Dedifferentiated amniotic fluid mesenchymal stem cell (primary cell): ENCODE measurements around the gene SLC25A19.

Experiments
- DNase-seq: peaks from one replicate; pipeline ENCODE4 v3.0.0-alpha.2; 2016; ENCODE audit errors: extremely low spot score

SLC25A19 gene

DNA sequence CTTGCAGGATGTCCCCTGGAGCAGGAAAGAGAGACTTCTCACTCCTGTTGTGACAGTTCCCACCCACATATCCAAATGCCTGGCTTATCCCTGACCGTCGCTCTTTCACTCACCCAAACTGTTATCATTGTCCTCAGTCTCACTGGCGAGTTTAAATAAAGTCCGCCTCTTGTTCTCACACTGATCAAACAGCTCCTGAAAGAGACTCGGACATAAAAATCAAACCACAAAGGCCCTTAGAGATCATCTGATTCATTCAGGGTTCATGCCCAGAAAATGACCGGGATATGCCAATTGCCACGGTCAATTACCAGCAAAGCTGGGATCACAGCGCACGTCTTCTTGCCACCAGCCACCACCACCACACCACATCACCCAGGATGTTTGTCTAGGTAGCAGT is 47.7 kb downstream of the SLC25A19 start:
- no peak for DNase-seq

GRCh38 chr17:75241143-75241430 is 48.1 kb downstream of the SLC25A19 start:
- no peak for DNase-seq

GRCh38 chr17:75240394-75241142 is 48.7 kb downstream of the SLC25A19 start:
- DNase-seq: no peak

DNA sequence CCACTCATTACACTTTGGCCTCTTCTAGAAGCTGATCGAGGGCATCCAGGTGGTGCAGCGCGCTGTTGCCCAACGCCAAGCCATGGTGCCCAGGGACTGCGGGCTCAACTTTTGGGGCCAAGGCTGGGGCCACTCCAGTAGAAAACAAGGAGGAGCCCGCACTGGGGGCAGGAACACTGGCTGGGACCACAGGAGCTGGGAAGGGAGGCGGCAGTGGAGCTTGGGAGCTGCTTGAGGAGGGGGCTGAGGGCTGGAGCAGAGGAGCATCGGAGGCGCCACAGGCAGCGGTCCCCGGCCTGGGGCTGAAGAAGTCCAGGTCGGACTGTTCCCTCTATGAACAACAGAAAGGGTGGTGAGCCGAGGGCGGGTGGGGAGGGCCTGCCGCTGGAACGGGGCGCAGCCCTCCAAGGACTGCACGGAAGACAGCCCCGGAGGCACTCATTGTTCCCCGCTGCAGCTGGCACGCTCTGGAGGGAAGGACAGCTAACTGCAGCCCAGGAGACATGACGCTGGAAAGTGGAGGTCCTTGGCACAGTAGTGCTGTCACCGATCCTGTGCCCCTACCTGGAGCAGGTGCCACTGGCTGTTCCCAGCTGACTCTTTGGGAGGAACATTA is 49.3 kb downstream of the SLC25A19 start:
- no peak for DNase-seq

GRCh38 chr17:75239214-75239613 is 50.0 kb downstream of the SLC25A19 start:
- DNase-seq: no peak

DNA sequence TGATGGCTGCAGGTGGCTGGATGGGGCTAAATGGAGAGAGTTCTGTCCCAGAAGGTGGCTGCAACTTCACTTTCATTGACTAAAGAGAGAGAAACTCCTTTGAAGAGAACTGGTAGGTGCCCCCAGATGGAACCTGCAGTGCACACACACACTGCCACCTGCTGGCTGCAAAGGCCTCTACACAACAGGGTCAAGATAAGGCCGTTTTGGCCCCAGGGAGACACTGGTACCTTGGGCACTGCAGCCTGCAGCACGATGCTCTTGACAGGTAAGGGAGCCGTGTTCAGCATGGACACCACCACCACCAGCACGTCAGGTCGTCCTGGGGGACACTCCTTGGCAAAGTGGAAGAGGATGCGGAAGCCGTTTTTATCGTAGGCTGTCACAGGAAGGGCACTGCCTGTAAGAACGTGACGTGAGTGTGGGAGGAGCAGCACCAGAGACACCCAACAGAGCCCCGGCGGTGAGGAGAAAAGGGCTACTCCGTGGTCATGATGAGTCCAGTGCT is 50.5 kb downstream of the SLC25A19 start:
- DNase-seq: peak; percentile 43

GRCh38 chr17:75238020-75238580 is 51.1 kb downstream of the SLC25A19 start:
- no peak for DNase-seq

GRCh38 chr17:75237100-75238014 is 51.9 kb downstream of the SLC25A19 start:
- no peak for DNase-seq

DNA sequence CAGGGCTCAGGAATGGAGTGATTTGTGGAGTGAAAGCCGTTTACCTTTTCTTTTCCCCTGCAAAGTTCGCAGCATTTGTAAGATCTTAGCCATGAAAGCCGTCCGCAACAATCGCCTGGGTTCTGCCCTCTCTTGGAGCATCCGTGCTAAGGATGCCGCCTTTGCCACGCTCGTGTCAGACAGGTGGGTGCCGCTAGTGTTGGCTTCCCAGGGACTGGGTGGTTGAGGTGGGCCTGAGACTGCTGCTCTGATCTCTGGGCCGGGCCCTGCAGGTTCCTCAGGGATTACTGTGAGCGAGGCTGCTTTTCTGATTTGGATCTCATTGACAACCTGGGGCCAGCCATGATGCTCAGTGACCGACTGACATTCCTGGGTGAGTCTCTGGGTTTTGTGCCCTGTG is 56.4 kb downstream of the SLC25A19 start:
- DNase-seq: no peak

- no peak for DNase-seq
Measured at GRCh38 chr17:75231741-75232464, 57.3 kb downstream of the SLC25A19 start.

DNA sequence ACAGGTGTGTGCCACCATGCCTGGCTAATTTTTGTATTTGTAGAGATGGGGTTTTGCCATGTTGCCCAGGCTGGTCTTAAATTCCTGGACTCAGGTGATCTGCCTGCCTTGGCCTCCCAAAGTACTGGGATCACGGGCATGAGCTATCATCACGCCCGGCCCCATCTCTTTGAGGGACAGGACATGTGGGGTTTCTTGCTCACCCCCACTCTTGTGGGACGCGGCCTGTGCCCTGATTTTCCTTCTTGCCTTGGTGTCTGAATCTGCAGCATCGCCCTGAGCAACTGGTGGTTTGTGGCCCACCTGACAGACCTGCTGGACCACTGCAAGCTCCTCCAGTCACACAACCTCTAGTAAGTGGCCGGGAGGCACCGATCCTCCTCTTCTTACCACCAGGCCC is 58.2 kb downstream of the SLC25A19 start:
- no peak for DNase-seq

DNA sequence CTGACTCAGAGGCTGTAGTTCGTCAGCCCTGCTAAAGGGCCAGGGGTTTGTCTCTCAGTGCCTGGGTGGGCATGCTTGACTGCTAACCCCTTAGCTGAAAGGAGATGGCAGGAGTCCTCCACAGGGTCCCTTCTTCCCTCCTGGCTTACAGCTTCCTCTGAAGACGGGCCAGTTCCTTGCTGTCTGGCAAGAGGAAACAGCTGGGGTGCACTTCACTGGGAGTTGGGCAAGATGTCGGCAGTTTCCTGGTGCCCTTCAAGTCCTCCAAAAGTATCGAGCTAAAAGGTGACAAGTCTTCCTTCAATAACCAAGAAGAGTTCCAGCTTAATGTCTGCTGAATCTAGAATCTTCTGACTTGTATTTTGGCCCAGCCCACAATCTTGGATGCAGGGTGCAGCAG is 60.4 kb downstream of the SLC25A19 start:
- no peak for DNase-seq

- DNase-seq: no peak
Measured at GRCh38 chr17:75228305-75228704, 60.9 kb downstream of the SLC25A19 start.

- DNase-seq: no peak
Measured at GRCh38 chr17:75227729-75228128, 61.5 kb downstream of the SLC25A19 start.

- DNase-seq: no peak
Measured at GRCh38 chr17:75225016-75225415, 64.2 kb downstream of the SLC25A19 start.
